ENCODE results near the gene DUSP18. TPM values are rescaled to one million over a fixed set of nuclear protein-coding genes. Genes with fewer than 3 reads are reported as not detected.

The DUSP18 gene
- total and polyA plus RNA-seq, 2 of the 13 experiments (the other 11 are each of a cell fraction or from before 2014, with no cell fraction given): 1.4 to 2.3 TPM

GRCh38 chr22:30691204-30691603, 23.5 kb upstream of the DUSP18 start:
- ATAC-seq (no peak), DNase-seq (ENCODE audit: low spot score) (no peak), FAIRE-seq (no peak)
- CTCF ChIA-PET (ENCODE audit: low intra/inter-chr PET ratio, low total read pairs): no interaction called here
- TF ChIP-seq ZNF841 (CRISPR knock-in tag; IDR thresholded peaks at IDR 0.05; ENCODE audit: borderline replicate concordance) (no peak), ZSCAN12 (CRISPR knock-in tag; IDR thresholded peaks at IDR 0.05) (no peak), ZNF788 (CRISPR knock-in tag; IDR thresholded peaks at IDR 0.05; ENCODE audit: borderline replicate concordance) (no peak), TP53 (CRISPR knock-in tag; conservative IDR thresholded peaks at IDR 0.05) (no peak), ELF3 (CRISPR knock-in tag; IDR thresholded peaks at IDR 0.05) (no peak), USF2 (IDR thresholded peaks at IDR 0.05; ENCODE audit: low read depth, low read length) (no peak), USF2 (CRISPR knock-in tag; IDR thresholded peaks at IDR 0.05; ENCODE audit: borderline replicate concordance) (no peak), ZBTB26 (CRISPR knock-in tag; IDR thresholded peaks at IDR 0.05; ENCODE audit: borderline replicate concordance) (no peak), ARID3A (IDR thresholded peaks at IDR 0.05; ENCODE audit: low read depth, low read length) (no peak), HNRNPL (IDR thresholded peaks at IDR 0.05; ENCODE audit: low read depth, low read length) (no peak), TEAD3 (CRISPR knock-in tag; optimal IDR thresholded peaks at IDR 0.05; ENCODE audit: borderline replicate concordance) (no peak), ZNF883 (CRISPR knock-in tag; IDR thresholded peaks at IDR 0.05; ENCODE audit: not compliant biosample characterization) (no peak), ZNF572 (CRISPR knock-in tag; IDR thresholded peaks at IDR 0.05) (no peak), REXO4 (CRISPR knock-in tag; IDR thresholded peaks at IDR 0.05; ENCODE audit: borderline replicate concordance) (no peak), IKZF4 (CRISPR knock-in tag; IDR thresholded peaks at IDR 0.05; ENCODE audit: borderline replicate concordance, low read depth, not compliant biosample characterization) (no peak), ZNF503 (CRISPR knock-in tag; IDR thresholded peaks at IDR 0.05) (no peak), ZNF382 (CRISPR knock-in tag; IDR thresholded peaks at IDR 0.05; ENCODE audit: borderline replicate concordance) (no peak), SAFB2 (CRISPR knock-in tag; IDR thresholded peaks at IDR 0.05; ENCODE audit: borderline replicate concordance, low read depth) (no peak), MBD4 (IDR thresholded peaks at IDR 0.05; ENCODE audit: borderline replicate concordance, low read length) (no peak), SIN3B (IDR thresholded peaks at IDR 0.05; ENCODE audit: low read length) (no peak)
- no TSS peak for BruUV-seq (replicated peaks)
- intact Hi-C loops (cut with micrococcal nuclease; ENCODE audit: unreplicated experiment): no loop called here
- H4K20me1 ChIP-seq (ENCODE audit: insufficient read depth, low read length): peaks cover 5% of the 10 kb centered on the region; the same call in 1 of the 2 replicates
- in situ Hi-C loops (cut with HindIII; ENCODE audit: extremely low pct_ligation_motif_present, low pct_unique_long_range_greater_than_20kb): no loop called here
- no peak overlapping the region for H3K4me2 ChIP-seq (ENCODE audit: low read depth, low read length)
- H3K9ac ChIP-seq (ENCODE audit: insufficient read depth, low read depth, low read length): no peak overlapping the region
- POLR2A ChIA-PET: no interaction called here
- H2AFZ ChIP-seq (ENCODE audit: low read length): no peak overlapping the region
- no peak overlapping the region for H3K27ac ChIP-seq (ENCODE audit: extremely low read length, insufficient read depth, low read length)
- peaks cover 9% of the 10 kb centered on the region for H3K4me1 ChIP-seq (ENCODE audit: insufficient read depth, low read length)
- H3K27me3 ChIP-seq (ENCODE audit: control insufficient read depth in 1 of 2, insufficient read depth in 2 of 2, low read length in 2 of 2): peaks cover 4 to 25% of the 10 kb centered on the region in 2 experiments; a peak in 4 of 5 replicates
- no peaks in the 10 kb centered on the region for H3K36me3 ChIP-seq (replicated peaks in 1 of 2; ENCODE audit: control insufficient read depth in 1 of 2, insufficient read depth in 2 of 2, low read length in 2 of 2)
- H3K9me3 ChIP-seq (ENCODE audit: low read length): no peaks in the 10 kb centered on the region
- no peaks in the 10 kb centered on the region for H3K79me2 ChIP-seq (ENCODE audit: insufficient read depth, low read length)
- 7% methylated on average over 1 of the region's 1 CpG for WGBS (ENCODE audit: low lambda C conversion rate)
- H3K4me3 ChIP-seq (replicated peaks in 1 of 3; ENCODE audit: insufficient read depth in 1 of 3, low read depth in 2 of 3, low read length in 3 of 3): no peak overlapping the region
